GM10847 (cell line): ENCODE measurements around the gene ADAMTS19.

Source experiments
- POLR2A ChIP-seq: IDR thresholded peaks from 2 replicates; pipeline ENCODE4 v1.6.1; 2011; ENCODE audit not compliant: insufficient read length; ENCODE audit errors: extremely low read depth

ADAMTS19 gene

GRCh38 chr5:129748913-129749880 lies 289.1 kb downstream of the ADAMTS19 start:
- no peak for TF ChIP-seq POLR2A

GRCh38 chr5:129760636-129761325 lies 300.7 kb downstream of the ADAMTS19 start:
- no peak for TF ChIP-seq POLR2A

- TF ChIP-seq POLR2A: no peak
Measured at GRCh38 chr5:129763651-129764050, 303.6 kb downstream of the ADAMTS19 start.

GRCh38 chr5:129766798-129767197 lies 306.7 kb downstream of the ADAMTS19 start:
- TF ChIP-seq POLR2A: no peak

GRCh38 chr5:129767927-129768380 lies 307.9 kb downstream of the ADAMTS19 start:
- no peak for TF ChIP-seq POLR2A

DNA sequence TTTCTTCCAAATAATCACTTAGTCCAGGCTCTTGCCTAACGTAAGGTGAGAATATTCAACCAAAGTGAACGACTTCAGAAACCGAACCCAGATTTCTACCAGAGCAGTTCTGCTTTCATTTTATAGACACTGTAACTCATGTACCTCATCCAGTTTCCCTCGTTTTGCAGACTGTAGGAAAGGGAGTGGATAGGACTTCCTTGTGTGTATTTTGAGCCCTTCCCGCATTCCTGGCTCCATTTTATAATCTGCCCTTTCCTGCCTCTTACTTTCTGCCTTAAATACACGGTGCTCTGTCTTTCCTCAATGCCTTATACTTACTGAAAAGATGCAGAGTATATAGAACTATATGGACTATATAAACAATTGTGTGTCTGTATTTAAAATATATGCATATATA lies 308.6 kb downstream of the ADAMTS19 start:
- no peak for TF ChIP-seq POLR2A

- no peak for TF ChIP-seq POLR2A
Measured at GRCh38 chr5:129770024-129770820, 310.1 kb downstream of the ADAMTS19 start.

DNA sequence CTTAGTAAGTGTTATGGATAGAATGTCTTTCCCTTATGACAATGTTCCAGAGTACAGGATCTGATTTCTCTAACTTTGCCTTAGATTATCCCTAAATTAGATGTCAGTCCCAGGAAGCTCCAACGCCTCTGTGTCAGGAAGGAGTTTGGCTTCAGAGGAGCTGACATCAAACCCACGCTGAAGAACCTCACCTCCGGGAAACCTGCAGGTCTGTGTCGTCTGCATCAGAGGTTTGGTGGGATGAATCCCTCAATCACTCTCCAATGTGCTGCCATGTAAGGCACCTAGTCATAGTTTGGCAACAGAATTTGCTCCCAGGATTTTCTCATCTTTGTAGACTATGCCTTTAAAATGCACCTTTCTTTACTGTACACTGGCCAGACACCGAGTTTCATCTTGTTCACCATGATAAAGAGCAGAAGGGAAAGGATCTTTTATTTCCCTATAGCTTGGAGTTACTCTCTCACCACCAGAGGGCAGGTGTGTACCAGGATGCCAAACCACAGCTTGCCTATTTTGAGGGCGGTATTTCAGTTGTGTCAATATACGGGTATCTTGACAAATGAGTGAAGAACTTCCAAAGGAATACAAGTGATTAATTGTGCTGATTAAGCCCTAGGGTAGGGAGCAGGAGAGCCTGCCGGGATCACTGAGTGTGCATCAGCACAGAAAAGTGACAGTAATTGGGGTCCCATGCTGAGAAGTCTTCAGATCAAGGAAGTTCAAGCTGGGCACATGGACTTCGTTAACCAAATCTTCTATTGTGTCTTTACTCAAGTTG lies 311.1 kb downstream of the ADAMTS19 start:
- no peak for TF ChIP-seq POLR2A

- no peak for TF ChIP-seq POLR2A
Measured at GRCh38 chr5:129773376-129773775, 313.3 kb downstream of the ADAMTS19 start.

- TF ChIP-seq POLR2A: no peak
Measured at GRCh38 chr5:129781594-129781993, 321.5 kb downstream of the ADAMTS19 start.
